ENCODE measurements around the gene AFAP1L2.

AFAP1L2 gene

DNA sequence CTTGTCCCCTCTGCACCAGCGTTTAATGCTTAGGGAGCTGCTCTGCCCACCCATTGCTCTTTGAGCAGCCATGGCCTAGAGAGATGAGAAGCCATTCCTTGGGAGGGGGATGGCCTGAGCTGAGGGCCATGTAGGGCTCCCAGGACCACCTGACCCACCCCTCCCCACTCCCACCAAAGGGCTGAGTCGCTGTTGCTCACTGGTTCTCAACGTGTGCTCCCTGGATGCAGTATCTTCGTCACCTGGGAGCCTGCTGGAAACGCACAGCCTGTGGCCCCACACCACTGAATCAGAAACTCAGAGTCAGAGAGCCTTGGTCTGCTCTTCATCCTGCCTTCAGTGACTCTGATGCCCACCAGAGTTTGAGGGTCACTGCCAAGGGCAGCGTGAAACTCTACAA lies 128.2 kb downstream of the AFAP1L2 start:
- no peak for DNase-seq (ENCODE audit: extremely low read depth in 1 of 2, low read depth in 1 of 2)

DNA sequence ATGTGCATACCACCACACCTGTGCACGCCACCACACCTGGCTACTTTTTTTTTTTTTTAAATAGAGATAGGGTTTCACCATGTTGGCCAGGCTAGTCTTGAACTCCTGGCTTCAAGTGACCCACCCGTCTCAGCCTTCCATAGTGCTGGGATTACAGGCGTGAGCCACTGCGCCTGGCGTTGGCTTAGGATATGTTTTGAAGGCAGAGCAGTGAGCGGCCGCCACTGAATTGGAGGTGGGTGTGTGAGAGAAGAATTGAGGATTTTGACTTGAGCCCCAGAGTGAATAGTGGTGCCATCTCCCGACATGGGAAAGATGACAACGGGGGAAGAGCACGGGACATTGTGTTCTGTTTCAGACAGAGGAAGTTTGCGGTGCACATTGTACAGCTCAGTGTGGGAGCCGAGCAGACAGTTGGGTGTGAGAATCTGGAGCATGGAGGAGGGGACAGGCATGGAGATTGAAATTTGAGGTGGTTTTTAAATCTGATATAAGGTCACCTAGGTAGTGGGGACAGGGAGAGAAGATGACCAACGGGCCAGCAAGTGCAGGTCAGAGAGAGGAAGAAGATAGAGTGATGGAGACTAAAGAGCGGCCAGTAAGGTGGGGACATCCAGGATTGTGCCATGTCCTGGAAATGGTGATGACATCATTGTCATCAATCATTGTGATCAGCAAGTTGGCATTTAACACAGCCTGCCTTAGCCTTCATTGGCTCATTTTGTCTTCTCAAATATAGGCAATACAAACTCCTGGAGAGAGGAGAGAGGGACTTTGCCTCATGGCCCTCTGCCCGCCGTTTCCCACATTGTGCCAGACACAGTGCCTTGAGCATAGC lies 129.5 kb downstream of the AFAP1L2 start:
- DNase-seq (ENCODE audit: extremely low read depth in 1 of 2, low read depth in 1 of 2) = no peak

DNA sequence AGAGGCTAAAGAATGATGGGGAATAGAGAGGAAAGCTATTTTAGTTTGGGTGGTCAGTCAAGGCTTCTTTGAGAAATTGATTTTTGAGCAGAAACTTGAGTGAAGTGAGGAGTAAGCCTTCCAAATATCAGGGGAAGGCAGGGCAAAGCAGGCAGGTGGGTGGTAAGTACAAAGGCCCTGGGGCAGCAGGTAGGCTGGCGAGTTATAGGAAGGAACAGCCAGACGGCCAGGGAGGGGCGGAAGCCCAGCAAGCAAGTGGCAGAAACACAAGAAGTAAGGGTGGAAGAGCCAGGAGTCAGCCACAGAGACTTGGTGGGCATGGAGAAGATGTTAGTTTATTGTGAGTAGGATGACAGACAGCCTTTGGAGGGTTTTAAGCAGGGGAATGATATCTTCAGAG lies 130.4 kb downstream of the AFAP1L2 start:
- DNase-seq (ENCODE audit: extremely low read depth in 1 of 2, low read depth in 1 of 2) = no peak

DNA sequence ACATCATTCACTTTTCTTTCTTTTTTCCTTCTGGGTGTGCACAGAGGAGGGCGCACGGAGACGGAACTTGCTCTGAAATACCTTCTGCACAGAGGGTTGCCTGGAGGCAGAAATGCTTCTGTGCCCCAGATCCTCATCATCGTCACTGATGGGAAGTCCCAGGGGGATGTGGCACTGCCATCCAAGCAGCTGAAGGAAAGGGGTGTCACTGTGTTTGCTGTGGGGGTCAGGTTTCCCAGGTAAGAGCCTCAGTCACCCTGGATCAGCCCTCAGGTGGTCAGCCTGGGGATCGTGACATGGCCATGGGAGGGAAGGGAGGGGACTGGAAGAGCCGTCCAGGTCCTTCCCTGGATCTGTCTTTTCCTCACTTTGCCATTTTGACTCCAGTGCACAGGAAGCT lies 131.6 kb downstream of the AFAP1L2 start:
- DNase-seq (ENCODE audit: extremely low read depth in 1 of 2, low read depth in 1 of 2) = no peak

DNA sequence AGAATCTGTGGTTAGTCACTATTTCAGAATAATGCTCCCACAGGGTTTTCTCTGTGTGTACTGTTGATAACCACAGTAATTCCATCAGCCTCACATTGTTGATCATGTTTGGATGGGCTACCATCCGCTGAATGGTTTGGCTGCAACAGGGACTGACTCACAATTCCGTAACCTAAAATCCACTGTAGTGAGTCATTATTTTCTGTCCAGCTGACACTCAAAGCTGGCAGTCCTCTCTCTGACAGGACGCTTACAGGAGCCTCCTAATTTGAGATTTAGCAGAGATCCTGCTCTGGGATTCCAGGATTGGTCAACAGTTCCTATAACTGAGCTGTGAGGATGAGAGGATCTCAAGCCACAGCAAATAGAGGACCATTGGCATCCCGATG lies 132.5 kb downstream of the AFAP1L2 start:
- DNase-seq (ENCODE audit: extremely low read depth in 1 of 2, low read depth in 1 of 2) = no peak

DNA sequence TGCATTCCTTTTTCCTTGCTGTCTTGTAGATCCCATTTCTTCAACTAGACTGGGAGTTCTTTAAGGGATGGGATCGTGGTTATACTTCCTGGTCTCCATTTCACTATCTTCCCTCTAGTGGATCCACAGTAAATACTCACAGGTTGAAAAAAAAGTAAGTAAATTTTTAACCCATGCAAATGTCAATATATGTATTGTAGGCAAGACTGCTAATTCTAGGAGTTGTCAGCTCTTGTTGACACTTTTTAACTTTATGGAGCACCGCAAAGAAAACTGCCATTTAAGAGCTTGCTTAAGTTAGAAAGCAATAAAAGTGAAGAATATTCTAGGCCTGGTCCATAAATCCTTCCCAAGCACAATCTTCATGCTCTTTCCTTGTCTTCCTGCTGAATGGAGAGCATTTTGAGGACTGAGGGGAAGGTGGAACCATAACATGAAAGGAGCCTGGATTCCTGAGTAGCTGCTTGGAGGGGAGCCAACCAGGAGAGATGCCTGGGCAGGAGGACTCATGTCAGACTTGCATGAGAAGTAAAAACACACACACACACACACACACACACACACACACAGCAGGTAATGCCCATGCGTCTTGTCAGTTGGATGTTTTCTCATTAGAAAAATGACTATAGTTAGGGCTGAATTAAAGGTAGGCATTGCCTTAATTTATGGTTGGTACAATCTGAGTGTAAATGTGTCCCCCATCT lies 133.1 kb downstream of the AFAP1L2 start:
- DNase-seq (ENCODE audit: extremely low read depth in 1 of 2, low read depth in 1 of 2) = no peak

DNA sequence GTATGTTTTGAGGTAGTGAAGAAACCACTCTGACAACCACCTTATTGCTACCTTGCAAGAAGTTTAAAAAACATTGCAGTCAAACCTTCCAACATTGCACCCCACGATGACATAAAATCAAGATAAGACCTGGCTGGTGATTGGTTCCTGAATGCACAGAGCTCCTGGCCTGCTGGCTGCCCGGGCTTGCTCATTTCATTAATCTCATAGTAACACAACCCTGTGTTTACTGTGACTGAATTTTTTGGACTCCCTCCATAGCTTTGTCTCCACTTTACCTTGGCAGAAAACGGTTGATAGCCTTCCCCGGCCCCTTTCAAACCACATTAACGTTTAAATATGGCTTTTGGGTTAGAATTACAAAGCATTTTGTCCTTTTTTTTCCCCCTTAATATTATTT lies 137.8 kb downstream of the AFAP1L2 start:
- no peak for DNase-seq (ENCODE audit: extremely low read depth in 1 of 2, low read depth in 1 of 2)

DNA sequence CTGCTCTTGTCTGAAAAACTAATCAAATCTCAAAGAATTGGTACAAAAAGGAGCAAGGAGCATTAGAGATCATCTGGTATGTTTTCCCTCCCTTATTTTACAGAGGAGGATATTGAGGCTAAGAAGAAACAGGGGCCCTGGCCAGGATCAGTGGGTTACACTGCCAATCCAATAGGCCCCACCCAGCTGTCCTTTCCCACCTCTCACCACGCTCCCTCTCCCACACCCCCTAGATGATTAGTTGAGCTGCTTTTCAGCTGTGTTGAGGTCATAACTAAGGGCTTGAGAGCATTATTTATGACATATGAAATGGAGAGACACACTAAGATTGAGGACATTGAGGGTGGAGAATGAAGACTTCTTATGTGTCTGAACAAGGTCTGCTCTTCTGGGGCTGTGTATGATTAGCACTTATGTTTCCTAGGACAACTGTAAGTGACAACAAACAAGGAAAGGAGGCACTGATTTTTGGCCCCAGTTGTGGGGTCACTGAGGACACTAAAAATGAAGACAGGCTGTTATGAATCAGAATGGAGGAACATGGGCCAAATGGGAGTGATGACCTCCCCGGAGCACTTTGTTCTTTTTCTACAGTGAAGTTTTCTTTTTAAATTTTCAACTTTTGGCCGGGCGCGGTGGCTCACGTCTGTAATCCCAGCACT lies 138.8 kb downstream of the AFAP1L2 start:
- DNase-seq (ENCODE audit: extremely low read depth in 1 of 2, low read depth in 1 of 2) = no peak

DNA sequence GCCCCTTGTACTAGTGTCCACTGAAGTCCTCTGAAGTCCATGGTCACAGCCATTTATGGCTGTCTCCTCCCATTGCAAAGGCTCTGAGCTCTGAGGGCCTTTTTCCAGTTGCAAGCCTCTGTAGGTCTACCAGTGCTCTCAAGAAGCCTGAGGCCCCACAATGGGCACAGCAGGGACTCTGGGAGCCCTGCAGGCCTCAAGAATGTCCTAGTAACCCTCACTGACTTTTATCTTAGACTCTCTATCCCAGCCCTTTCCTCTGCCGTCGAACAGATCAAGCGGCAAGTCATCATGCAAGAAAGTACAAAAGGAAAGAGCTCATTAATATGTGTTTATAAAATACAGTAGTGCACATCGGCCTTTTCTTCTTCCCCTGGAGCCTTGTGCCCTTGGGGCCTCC lies 141.8 kb downstream of the AFAP1L2 start:
- DNase-seq (ENCODE audit: extremely low read depth in 1 of 2, low read depth in 1 of 2) = no peak

DNA sequence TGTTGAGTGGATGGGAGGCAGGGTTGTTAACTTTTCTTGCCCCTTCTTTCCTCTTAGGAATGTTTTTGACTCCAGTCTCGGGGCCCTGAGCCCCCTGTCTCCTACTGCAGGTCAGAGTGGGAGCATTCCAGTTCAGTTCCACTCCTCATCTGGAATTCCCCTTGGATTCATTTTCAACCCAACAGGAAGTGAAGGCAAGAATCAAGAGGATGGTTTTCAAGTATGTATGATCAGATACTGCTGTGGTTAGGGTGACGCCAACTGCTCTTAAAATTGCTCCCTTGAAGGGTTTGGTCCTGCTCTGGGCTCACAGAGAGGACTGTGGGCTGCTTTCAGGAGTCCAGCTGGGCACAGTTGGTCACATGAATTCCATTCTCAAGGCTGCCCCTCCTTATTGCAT lies 143.2 kb downstream of the AFAP1L2 start:
- DNase-seq (ENCODE audit: extremely low read depth in 1 of 2, low read depth in 1 of 2) = no peak

DNA sequence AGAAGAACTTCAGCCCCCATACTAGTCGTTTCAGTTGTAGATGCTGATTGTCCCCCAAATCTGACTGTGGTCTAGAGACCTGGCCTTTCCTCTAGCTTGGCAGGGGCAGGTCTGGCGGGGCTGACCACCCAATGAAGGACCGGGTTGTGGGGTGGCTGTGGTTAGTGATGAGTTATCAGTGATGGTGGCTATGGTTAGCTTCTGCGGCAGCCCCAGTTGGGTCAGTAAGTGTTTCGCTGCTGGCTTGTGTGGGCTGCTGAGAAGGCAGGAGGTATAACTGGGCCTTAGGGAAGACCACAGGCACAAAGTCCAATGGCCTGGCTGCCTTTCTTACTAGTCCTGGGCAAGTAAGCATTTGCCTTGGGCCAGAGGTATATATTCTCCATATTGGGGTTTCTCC lies 143.9 kb downstream of the AFAP1L2 start:
- DNase-seq (ENCODE audit: extremely low read depth in 1 of 2, low read depth in 1 of 2) = no peak

DNA sequence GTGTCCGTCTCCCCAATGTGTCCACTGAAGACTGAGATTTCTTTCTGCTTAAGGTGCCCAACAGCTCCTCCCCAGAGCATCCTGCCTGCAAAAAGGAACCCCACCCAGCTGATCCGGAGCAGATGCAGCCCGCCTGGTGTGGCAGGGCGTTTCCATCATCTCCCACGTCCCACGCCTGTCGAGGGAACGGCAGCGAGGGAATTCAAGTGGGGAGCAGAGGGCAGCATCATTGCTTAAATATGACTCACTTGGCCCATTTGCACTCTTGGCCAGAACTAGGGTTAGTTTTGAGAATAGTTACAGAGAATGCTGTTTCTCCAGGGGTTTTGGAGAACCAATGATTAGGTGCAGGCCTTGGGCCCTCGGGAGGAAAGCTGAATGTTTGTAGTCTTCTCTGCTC lies 144.5 kb downstream of the AFAP1L2 start:
- no peak for DNase-seq (ENCODE audit: extremely low read depth in 1 of 2, low read depth in 1 of 2)

DNA sequence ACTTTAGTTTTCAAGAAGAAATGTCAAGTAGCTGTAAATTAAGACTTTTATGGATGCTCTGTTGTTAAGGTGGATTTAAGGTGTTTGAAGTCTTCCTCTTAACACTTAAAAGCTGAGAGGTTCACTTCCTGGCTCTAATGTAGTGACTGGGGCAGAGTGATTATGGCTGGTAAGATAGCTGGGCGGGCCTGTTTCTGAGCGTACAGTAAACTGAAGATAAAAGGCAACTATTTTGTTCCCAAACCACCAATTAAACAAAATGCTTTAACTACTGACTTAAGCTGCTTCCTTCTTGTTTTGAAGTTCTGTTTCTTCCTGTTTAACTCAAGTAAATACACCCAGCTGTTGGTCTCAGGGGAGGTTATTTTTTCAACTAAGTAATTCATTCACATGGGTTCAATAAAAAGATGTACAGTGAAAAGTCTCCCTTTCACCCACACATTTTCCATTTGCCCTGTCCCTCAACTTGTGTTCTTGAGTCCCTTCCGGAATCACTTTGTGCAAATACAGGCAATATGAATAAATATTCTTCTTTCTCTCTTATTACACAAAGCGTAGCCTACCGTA lies 145.9 kb downstream of the AFAP1L2 start:
- DNase-seq (ENCODE audit: extremely low read depth in 1 of 2, low read depth in 1 of 2) = no peak

DNA sequence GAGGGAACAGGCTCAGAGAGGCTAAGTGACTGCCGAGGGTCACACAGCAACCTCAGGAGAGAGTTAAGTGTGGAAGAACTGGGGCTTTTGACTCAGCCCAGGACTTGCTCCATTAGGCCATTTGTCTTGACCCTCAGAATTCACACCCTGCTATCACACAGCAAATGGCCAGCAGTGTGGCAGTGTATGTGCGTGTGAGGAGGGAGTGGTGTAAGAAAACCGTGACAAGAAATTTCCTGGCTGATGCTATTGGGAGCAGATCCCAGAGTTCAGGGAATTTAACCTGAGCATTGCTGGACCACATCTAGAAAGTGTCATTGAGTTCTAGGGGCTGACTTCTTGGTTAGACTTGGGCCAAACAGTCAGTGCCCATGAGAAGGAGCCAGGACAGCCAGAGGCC lies 146.8 kb downstream of the AFAP1L2 start:
- DNase-seq (ENCODE audit: extremely low read depth in 1 of 2, low read depth in 1 of 2) = no peak

DNA sequence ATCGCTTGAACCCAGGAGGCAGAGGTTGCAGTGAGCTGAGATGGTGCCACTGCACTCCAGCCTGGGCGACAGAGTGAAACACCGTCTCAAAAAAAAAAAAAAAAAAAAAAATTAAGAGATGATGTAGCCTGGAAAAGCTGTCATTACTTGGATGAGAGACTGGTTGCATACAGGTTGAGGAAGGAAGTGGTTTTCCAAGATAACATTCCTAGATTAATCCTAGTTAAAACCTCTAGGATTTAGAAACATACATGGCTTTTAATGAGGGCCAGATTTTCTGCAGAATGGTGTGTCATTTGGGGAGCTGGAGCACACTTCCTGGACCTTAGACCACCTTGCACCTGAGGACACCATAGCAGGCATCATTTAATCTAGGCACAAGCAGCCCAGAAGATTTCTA lies 147.5 kb downstream of the AFAP1L2 start:
- no peak for DNase-seq (ENCODE audit: extremely low read depth in 1 of 2, low read depth in 1 of 2)

DNA sequence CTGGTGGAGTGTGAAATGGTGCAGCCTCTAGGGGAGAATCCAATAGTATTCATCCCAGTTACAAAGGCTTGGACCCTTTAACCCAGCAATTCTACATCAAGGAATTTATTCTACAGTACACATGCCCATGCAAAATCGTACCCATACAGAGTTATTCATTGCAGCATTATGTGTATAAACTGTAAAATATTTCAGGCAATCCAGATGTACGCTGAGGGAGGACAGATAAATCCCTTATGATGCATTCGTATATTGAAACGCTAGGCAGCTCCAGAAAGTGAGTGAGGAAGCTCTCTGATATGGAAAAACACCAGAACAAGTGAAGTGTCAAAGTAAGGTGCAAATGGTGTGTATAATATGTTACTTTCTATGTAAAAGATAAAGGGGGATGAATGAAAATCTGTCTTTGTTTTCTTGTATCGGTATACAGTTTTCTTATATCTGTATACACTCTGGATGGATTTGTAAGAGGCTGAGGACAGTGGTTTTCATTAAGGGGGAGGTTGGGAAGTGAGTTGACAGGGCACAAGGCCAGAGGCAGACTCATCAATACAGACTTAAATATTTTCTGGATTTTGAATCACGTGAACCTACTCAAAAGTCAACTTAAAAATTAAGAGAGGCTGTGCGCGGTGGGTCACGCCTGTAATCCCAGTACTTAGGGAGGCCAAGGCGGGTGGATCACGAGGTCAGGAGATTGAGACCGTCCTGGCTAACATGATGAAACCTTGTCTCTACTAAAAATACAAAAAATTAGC lies 148.1 kb downstream of the AFAP1L2 start:
- no peak for DNase-seq (ENCODE audit: extremely low read depth in 1 of 2, low read depth in 1 of 2)

DNA sequence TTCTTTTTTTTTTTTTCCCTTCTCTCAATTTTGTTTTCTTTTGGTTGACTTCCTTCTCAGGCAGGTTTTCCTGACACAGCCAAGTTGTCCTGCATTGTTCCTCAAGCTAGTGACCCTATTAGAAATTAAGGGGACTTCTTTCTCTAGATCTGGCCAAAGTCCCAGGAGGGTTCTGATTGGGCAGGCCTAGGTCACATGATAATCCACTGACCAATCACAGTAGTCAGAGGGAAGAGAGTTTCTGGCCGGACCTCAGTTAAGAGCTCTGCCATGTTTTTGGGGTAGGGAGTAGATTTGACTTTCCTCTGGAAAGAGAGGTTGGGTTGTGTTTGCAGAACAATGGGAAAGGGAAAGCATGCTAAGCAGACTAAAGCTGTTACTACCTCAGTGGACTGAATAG lies 149.1 kb downstream of the AFAP1L2 start:
- DNase-seq (ENCODE audit: extremely low read depth in 1 of 2, low read depth in 1 of 2) = no peak

DNA sequence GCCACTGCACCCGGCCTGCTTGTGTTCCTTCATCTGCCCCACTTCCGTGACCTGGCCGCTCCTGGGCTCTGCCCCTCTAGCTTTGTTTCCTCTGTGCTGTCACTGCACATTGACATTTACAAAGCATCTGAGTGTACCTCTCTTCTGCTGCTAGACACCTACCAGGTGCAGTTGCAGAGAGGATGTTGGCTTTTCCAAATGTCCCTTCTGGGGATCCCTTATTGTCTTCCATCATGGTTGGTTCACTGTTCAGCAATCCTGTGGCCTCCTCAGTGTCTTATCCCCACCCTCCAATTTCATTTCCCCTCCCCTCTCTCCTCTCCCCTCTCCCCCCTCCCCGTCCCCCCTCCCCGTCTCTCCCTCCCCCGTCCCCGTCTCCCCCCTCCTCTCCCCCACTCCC lies 151.4 kb downstream of the AFAP1L2 start:
- no peak for DNase-seq (ENCODE audit: extremely low read depth in 1 of 2, low read depth in 1 of 2)

DNA sequence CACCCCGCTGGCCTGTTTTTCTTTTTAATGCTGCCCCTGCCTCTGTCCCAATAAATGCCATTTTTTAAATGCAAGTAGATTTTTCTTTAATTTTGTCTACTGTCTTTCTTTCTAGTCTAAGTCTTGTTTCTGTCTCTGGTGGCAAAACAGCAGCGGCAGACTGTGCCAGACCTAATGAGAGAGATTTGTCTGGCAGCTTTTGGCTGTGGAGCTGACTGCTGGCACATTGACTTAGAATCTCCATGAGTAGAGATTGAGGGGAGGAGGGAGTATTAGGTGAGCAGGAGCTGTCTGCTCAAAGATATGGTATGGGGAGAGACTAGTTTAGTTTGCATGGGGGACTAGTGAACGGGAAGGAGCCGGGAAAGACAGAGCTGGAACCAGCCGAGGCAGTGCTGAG lies 152.2 kb downstream of the AFAP1L2 start:
- DNase-seq (ENCODE audit: extremely low read depth in 1 of 2, low read depth in 1 of 2) = no peak

DNA sequence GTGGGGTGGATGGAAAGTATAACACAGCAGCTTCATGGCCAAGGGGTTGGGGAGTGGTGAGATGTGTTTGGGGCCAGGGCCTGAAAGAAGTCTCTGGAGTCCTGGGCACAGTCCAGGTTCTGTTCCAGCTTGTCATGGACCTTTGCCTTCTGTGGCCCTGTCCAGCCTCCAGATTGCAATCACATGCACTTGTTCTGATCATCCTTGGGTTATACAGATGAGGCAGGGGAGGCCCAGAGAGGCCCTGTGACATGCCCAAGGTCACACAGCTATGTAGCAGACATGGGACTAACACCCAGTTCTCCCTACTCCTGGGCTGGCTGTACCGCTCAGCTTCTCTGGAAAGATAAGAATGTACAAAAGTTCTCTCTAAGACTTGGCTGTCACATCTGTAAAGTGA lies 153.6 kb downstream of the AFAP1L2 start:
- no peak for DNase-seq (ENCODE audit: extremely low read depth in 1 of 2, low read depth in 1 of 2)

DNA sequence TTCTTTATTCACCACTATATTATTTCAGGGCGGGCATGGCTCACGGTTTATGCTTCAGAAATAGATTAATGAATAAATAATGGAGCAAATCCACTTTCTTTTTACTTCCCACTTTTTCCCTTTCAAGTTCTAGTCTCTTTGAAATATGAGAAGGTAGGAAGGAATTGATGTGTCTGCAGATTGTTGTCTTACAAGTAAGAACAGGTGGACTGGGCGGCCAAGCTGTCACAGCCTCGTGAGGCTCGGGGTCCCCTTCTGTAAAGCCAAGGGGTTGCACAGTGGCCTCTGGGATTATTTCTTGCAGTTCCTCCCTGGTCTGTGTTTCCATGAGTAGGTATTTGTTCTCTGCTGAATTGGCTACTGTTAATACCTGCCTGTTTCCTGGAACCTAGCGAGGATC lies 154.1 kb downstream of the AFAP1L2 start:
- DNase-seq (ENCODE audit: extremely low read depth in 1 of 2, low read depth in 1 of 2) = no peak

Data from activated CD8-positive, alpha-beta memory T cell treated with anti-CD3 and anti-CD28 coated beads for 1 hour (primary cell).